Rectal smooth muscle tissue (tissue), 1 donor: Measurements from ENCODE around the gene EFNB2.

Experiments
- H3K27ac ChIP-seq: one replicate; pipeline ENCODE4 v1.7.0; 2013; ENCODE audit warnings: low read depth, low read length, inconsistent platforms
- H3K27me3 ChIP-seq: one replicate; pipeline ENCODE4 v1.7.0; 2013; ENCODE audit warnings: low read length; ENCODE audit not compliant: control insufficient read depth, insufficient read depth
- H3K36me3 ChIP-seq: one replicate; pipeline ENCODE4 v1.7.0; 2013; ENCODE audit warnings: low read length; ENCODE audit not compliant: control insufficient read depth, insufficient read depth
- H3K4me1 ChIP-seq: one replicate; pipeline ENCODE4 v1.7.0; 2013; ENCODE audit warnings: low read length; ENCODE audit not compliant: control insufficient read depth, insufficient read depth
- H3K4me3 ChIP-seq: one replicate; pipeline ENCODE4 v1.7.0; 2013; ENCODE audit warnings: low read length
- H3K9ac ChIP-seq: one replicate; pipeline ENCODE4 v1.7.0; 2013; ENCODE audit warnings: low read length

Gene EFNB2

GRCh38 chr13:106565127-106565775 is 29.8 kb upstream of the EFNB2 start:
- Histone ChIP-seq H3K4me3 (peak overlapping the region; percentile 10), H3K9ac (no peak overlapping the region)

GRCh38 chr13:106562301-106562700 is 26.8 kb upstream of the EFNB2 start:
- H3K4me3 ChIP-seq, result no peak overlapping the region
- peaks cover 4% of the 10 kb centered on the region for H3K36me3 ChIP-seq
- no peak overlapping the region for H3K27ac ChIP-seq
- H3K27me3 ChIP-seq, result no peaks in the 10 kb centered on the region
- H3K4me1 ChIP-seq, result peaks cover 24% of the 10 kb centered on the region
- no peak overlapping the region for H3K9ac ChIP-seq

More at GRCh38 chr13:106565127-106565775, 29.8 kb upstream of the EFNB2 start:
- Histone ChIP-seq H3K4me1 (peaks cover 24% of the 10 kb centered on the region), H3K36me3 (no peaks in the 10 kb centered on the region), H3K27ac (no peak overlapping the region), H3K27me3 (no peaks in the 10 kb centered on the region)

DNA sequence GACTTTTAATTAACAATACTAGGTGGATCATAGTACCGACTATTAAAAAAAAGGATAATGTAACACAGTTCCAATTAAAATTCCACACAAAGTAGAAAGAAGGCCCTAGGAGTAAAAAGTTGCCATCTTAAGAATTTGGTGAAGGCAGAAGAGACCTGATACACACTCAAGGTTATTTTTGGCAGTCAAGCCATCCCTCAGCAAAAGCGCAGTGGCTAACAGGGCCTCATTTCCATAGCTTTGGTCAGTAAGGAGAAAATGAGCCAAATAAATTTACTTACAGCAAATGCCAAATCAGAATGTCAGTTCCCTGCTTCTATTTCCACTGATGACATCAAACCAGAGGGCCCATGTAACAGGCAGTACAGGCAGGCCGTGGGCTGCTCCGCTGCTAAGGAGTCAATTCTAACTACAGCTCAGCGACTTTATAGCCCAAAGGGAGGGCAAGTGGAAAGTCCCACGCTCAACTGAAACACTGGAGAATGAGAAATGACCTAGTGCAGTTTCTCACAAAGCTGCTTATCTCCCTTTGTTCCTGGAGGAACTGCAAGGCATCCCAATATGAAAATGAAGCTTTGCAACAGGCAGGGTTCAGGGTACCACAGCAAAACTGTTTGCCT is 26.2 kb upstream of the EFNB2 start:
- H3K27ac ChIP-seq, result no peak overlapping the region

GRCh38 chr13:106560821-106561220 is 25.4 kb upstream of the EFNB2 start:
- H3K4me1 ChIP-seq, result peaks cover 19% of the 10 kb centered on the region
- H3K9ac ChIP-seq, result no peak overlapping the region
- H3K27me3 ChIP-seq, result no peaks in the 10 kb centered on the region
- H3K27ac ChIP-seq, result no peak overlapping the region
- peaks cover 4% of the 10 kb centered on the region for H3K36me3 ChIP-seq
- no peak overlapping the region for H3K4me3 ChIP-seq

More for the DNA sequence above, 26.2 kb upstream of the EFNB2 start:
- Histone ChIP-seq H3K4me1 (peaks cover 24% of the 10 kb centered on the region), H3K4me3 (no peak overlapping the region), H3K36me3 (peaks cover 4% of the 10 kb centered on the region), H3K9ac (no peak overlapping the region), H3K27me3 (no peaks in the 10 kb centered on the region)

DNA sequence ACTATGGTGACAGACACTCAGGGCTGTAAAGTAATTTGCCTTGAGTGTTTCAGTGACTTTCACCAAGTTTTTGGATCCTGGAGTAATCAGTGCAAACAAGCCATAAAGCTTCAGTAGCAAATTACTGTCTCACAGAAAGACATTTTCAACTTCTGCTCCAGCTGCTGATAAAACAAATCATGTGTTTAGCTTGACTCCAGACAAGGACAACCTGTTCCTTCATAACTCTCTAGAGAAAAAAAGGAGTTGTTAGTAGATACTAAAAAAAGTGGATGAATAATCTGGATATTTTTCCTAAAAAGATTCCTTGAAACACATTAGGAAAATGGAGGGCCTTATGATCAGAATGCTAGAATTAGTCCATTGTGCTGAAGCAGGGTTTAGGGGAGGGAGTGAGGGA is 23.1 kb upstream of the EFNB2 start:
- no peaks in the 10 kb centered on the region for H3K27me3 ChIP-seq
- peaks cover 4% of the 10 kb centered on the region for H3K4me1 ChIP-seq
- no peak overlapping the region for H3K27ac ChIP-seq
- peaks cover 8% of the 10 kb centered on the region for H3K36me3 ChIP-seq
- H3K9ac ChIP-seq, result no peak overlapping the region
- H3K4me3 ChIP-seq, result no peak overlapping the region

GRCh38 chr13:106555631-106556328 is 20.3 kb upstream of the EFNB2 start:
- peaks cover 4% of the 10 kb centered on the region for H3K4me1 ChIP-seq
- H3K4me3 ChIP-seq, result no peak overlapping the region
- H3K36me3 ChIP-seq, result peaks cover 12% of the 10 kb centered on the region
- H3K27me3 ChIP-seq, result no peaks in the 10 kb centered on the region
- no peak overlapping the region for H3K27ac ChIP-seq
- no peak overlapping the region for H3K9ac ChIP-seq

GRCh38 chr13:106551751-106552150 is 16.3 kb upstream of the EFNB2 start:
- Histone ChIP-seq H3K4me3 (no peak overlapping the region), H3K27ac (no peak overlapping the region), H3K36me3 (peaks cover 8% of the 10 kb centered on the region), H3K4me1 (peaks cover 2% of the 10 kb centered on the region), H3K27me3 (no peaks in the 10 kb centered on the region), H3K9ac (no peak overlapping the region)

GRCh38 chr13:106551350-106551749 is 15.9 kb upstream of the EFNB2 start:
- Histone ChIP-seq H3K27me3 (no peaks in the 10 kb centered on the region), H3K4me1 (peaks cover 2% of the 10 kb centered on the region), H3K4me3 (no peak overlapping the region), H3K9ac (no peak overlapping the region), H3K27ac (no peak overlapping the region), H3K36me3 (peaks cover 8% of the 10 kb centered on the region)

- Histone ChIP-seq H3K9ac (no peak overlapping the region), H3K4me1 (peaks cover 2% of the 10 kb centered on the region), H3K27me3 (no peaks in the 10 kb centered on the region), H3K4me3 (no peak overlapping the region), H3K36me3 (peaks cover 8% of the 10 kb centered on the region), H3K27ac (no peak overlapping the region)
Observed at GRCh38 chr13:106550570-106551135, 15.2 kb upstream of the EFNB2 start.

DNA sequence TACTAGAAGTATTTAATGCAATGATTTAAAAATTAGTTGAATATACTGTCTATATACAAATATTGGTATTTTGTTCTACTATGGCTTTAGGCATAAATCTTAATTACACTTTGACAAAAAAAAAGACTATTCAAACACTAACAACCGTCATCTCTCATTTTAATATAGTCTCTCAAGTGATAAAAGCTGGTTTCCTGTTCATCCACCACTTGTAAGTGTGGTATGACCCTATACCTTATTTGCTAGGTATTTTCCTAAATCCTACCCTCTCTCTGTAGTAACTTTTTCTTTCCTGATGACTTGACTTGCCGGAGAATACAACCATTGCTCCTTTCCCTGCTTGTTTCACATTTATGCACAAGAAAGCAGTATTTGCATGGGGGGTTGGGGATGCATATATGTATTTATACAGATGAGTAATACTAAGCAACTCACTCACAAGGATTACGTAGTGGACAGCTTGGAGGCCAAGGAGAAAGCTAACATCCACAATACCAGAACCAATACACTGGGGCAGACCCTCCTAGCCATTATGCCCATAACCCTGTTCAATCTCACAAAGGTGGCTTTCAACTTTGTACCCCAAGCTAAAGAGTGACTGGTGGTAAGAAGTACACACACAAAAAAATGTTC is 12.7 kb upstream of the EFNB2 start:
- Histone ChIP-seq H3K27ac (no peak overlapping the region), H3K36me3 (peaks cover 4% of the 10 kb centered on the region), H3K4me3 (no peak overlapping the region), H3K27me3 (no peaks in the 10 kb centered on the region), H3K4me1 (peaks cover 2% of the 10 kb centered on the region), H3K9ac (no peak overlapping the region)

DNA sequence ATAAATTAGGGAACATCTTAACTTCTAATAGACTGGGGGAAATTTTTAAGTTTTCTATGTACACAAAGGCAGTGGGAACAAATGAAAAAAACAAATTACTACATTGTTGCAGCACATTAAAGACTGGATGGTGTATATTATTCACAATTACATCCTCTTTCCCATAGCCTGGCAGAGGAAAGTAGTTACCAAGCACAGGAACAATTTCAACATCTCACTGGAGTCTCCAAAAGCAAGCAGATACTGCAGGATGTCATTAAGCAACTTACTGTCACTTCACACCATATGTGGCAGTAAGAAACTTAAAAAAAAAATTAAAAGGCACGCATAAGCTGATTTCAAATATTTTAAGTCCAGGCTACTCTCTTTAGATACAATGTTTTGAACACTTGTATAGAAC is 6.4 kb upstream of the EFNB2 start:
- Histone ChIP-seq H3K4me3 (no peak overlapping the region), H3K9ac (no peak overlapping the region), H3K27me3 (no peaks in the 10 kb centered on the region), H3K27ac (no peak overlapping the region), H3K4me1 (no peaks in the 10 kb centered on the region), H3K36me3 (no peaks in the 10 kb centered on the region)

DNA sequence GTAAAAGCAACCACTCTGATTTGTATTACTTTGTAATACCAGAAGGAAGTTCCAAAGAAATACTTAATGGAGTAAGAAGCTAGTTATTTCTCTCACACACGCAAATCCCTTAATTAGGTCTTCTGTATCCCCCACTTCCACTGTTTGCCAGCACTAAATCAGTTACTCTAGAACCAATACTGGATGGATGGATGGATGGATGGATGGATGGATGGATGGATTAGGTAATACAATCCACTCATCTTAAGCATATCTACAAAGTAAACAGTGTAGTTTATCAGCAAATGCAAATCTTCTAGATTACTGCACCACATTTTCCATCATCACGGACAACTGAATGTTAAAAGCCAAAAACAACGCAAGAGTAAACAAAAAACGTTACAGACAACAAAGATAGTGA is 5.2 kb upstream of the EFNB2 start:
- H3K9ac ChIP-seq, result no peak overlapping the region
- no peak overlapping the region for H3K4me3 ChIP-seq
- no peaks in the 10 kb centered on the region for H3K36me3 ChIP-seq
- no peaks in the 10 kb centered on the region for H3K4me1 ChIP-seq
- H3K27me3 ChIP-seq, result no peaks in the 10 kb centered on the region
- H3K27ac ChIP-seq, result no peak overlapping the region
